ENCODE measurements around the gene NOVA1.
"Not testable (repeated sequence)": the region's sequence is repeated elsewhere in the genome, so short reads cannot be mapped to it uniquely, and the experiment has no call there.

NOVA1 gene

GRCh38 chr14:26597589-26598080, at the start of gene NOVA1:
NOVA1 (minus strand) TSS chr14:26598033; CDS start chr14:26597436, 597 bp downstream.
- Histone ChIP-seq H3K9me3 (ENCODE audit: control insufficient read depth, insufficient read depth, low read length) (no peaks in the 10 kb centered on the region), H3K4me3 (ENCODE audit: low read length) (peak within 1 kb of the TSS; percentile 72; the same call in 1 of the 2 replicates), H3K27me3 (ENCODE audit: control insufficient read depth, insufficient read depth, low read length) (no peaks in the 10 kb centered on the region), H3K36me3 (ENCODE audit: control insufficient read depth, insufficient read depth, low read length) (no peaks in the 10 kb centered on the region), H3K27ac (ENCODE audit: low read length) (no peak within 1 kb of the TSS), H3K4me1 (ENCODE audit: control insufficient read depth, insufficient read depth, low read length) (no peaks in the 10 kb centered on the region; the same call in 1 of the 2 replicates)
- DNase-seq (ENCODE audit: low read depth, low spot score): no peak
- WGBS (ENCODE audit: insufficient coverage, insufficient read length): no CpG with 5 or more reads among the region's 36 CpGs

GRCh38 chr14:26645057-26645456, 47.2 kb upstream of the NOVA1 start:
- not testable (repeated sequence) for H3K9me3 ChIP-seq (ENCODE audit: control insufficient read depth, insufficient read depth, low read length); DNase-seq (ENCODE audit: low read depth, low spot score); H3K27ac ChIP-seq (ENCODE audit: low read length); H3K4me3 ChIP-seq (ENCODE audit: low read length); H3K36me3 ChIP-seq (ENCODE audit: control insufficient read depth, insufficient read depth, low read length); H3K4me1 ChIP-seq (ENCODE audit: control insufficient read depth, insufficient read depth, low read length); H3K27me3 ChIP-seq (ENCODE audit: control insufficient read depth, insufficient read depth, low read length)
- no CpG with 5 or more reads among the region's 5 CpGs for WGBS (ENCODE audit: insufficient coverage, insufficient read length)

GRCh38 chr14:26636561-26636960, 38.7 kb upstream of the NOVA1 start:
- Histone ChIP-seq H3K27me3 (ENCODE audit: control insufficient read depth, insufficient read depth, low read length) (no peaks in the 10 kb centered on the region), H3K27ac (ENCODE audit: low read length) (no peak overlapping the region), H3K4me1 (ENCODE audit: control insufficient read depth, insufficient read depth, low read length) (no peaks in the 10 kb centered on the region), H3K9me3 (ENCODE audit: control insufficient read depth, insufficient read depth, low read length) (no peaks in the 10 kb centered on the region), H3K36me3 (ENCODE audit: control insufficient read depth, insufficient read depth, low read length) (no peaks in the 10 kb centered on the region), H3K4me3 (ENCODE audit: low read length) (no peak overlapping the region)
- no peak for DNase-seq (ENCODE audit: low read depth, low spot score)
- WGBS (ENCODE audit: insufficient coverage, insufficient read length): no CpG with 5 or more reads among the region's 5 CpGs

GRCh38 chr14:26634946-26635345, 37.1 kb upstream of the NOVA1 start:
- not testable (repeated sequence) for H3K4me3 ChIP-seq (ENCODE audit: low read length); H3K36me3 ChIP-seq (ENCODE audit: control insufficient read depth, insufficient read depth, low read length); H3K27ac ChIP-seq (ENCODE audit: low read length); DNase-seq (ENCODE audit: low read depth, low spot score); H3K4me1 ChIP-seq (ENCODE audit: control insufficient read depth, insufficient read depth, low read length); H3K9me3 ChIP-seq (ENCODE audit: control insufficient read depth, insufficient read depth, low read length); H3K27me3 ChIP-seq (ENCODE audit: control insufficient read depth, insufficient read depth, low read length)
- WGBS (ENCODE audit: insufficient coverage, insufficient read length): no CpG with 5 or more reads among the region's 25 CpGs

- no peaks in the 10 kb centered on the region for H3K36me3 ChIP-seq (ENCODE audit: control insufficient read depth, insufficient read depth, low read length)
- H3K4me3 ChIP-seq (ENCODE audit: low read length): no peak overlapping the region
- no peak for DNase-seq (ENCODE audit: low read depth, low spot score)
- no peak overlapping the region for H3K27ac ChIP-seq (ENCODE audit: low read length)
- H3K27me3 ChIP-seq (ENCODE audit: control insufficient read depth, insufficient read depth, low read length): no peaks in the 10 kb centered on the region
- no peaks in the 10 kb centered on the region for H3K4me1 ChIP-seq (ENCODE audit: control insufficient read depth, insufficient read depth, low read length)
- H3K9me3 ChIP-seq (ENCODE audit: control insufficient read depth, insufficient read depth, low read length): no peaks in the 10 kb centered on the region
Measured at GRCh38 chr14:26626256-26626655, 28.4 kb upstream of the NOVA1 start.

- no peak overlapping the region for H3K27ac ChIP-seq (ENCODE audit: low read length)
- H3K4me3 ChIP-seq (ENCODE audit: low read length): no peak overlapping the region
- no peaks in the 10 kb centered on the region for H3K36me3 ChIP-seq (ENCODE audit: control insufficient read depth, insufficient read depth, low read length)
- H3K9me3 ChIP-seq (ENCODE audit: control insufficient read depth, insufficient read depth, low read length): no peaks in the 10 kb centered on the region
- H3K4me1 ChIP-seq (ENCODE audit: control insufficient read depth, insufficient read depth, low read length): no peaks in the 10 kb centered on the region
- DNase-seq (ENCODE audit: low read depth, low spot score): no peak
- WGBS (ENCODE audit: insufficient coverage, insufficient read length): no CpG with 5 or more reads among the region's 1 CpG
- H3K27me3 ChIP-seq (ENCODE audit: control insufficient read depth, insufficient read depth, low read length): no peaks in the 10 kb centered on the region
Measured at GRCh38 chr14:26622611-26623010, 24.8 kb upstream of the NOVA1 start.

GRCh38 chr14:26621807-26622560, 24.2 kb upstream of the NOVA1 start:
- H3K36me3 ChIP-seq (ENCODE audit: control insufficient read depth, insufficient read depth, low read length): no peaks in the 10 kb centered on the region
- H3K27ac ChIP-seq (ENCODE audit: low read length): no peak overlapping the region
- DNase-seq (ENCODE audit: low read depth, low spot score): no peak
- no peaks in the 10 kb centered on the region for H3K9me3 ChIP-seq (ENCODE audit: control insufficient read depth, insufficient read depth, low read length)
- H3K4me1 ChIP-seq (ENCODE audit: control insufficient read depth, insufficient read depth, low read length): no peaks in the 10 kb centered on the region
- WGBS (ENCODE audit: insufficient coverage, insufficient read length): no CpG with 5 or more reads among the region's 2 CpGs
- no peak overlapping the region for H3K4me3 ChIP-seq (ENCODE audit: low read length)
- H3K27me3 ChIP-seq (ENCODE audit: control insufficient read depth, insufficient read depth, low read length): no peaks in the 10 kb centered on the region

GRCh38 chr14:26621364-26621763, 23.5 kb upstream of the NOVA1 start:
- DNase-seq (ENCODE audit: low read depth, low spot score): no peak
- Histone ChIP-seq H3K36me3 (ENCODE audit: control insufficient read depth, insufficient read depth, low read length) (no peaks in the 10 kb centered on the region), H3K9me3 (ENCODE audit: control insufficient read depth, insufficient read depth, low read length) (no peaks in the 10 kb centered on the region), H3K4me1 (ENCODE audit: control insufficient read depth, insufficient read depth, low read length) (no peaks in the 10 kb centered on the region), H3K27ac (ENCODE audit: low read length) (no peak overlapping the region), H3K27me3 (ENCODE audit: control insufficient read depth, insufficient read depth, low read length) (no peaks in the 10 kb centered on the region), H3K4me3 (ENCODE audit: low read length) (no peak overlapping the region)
- WGBS (ENCODE audit: insufficient coverage, insufficient read length): no CpG with 5 or more reads among the region's 1 CpG

- Histone ChIP-seq H3K36me3 (ENCODE audit: control insufficient read depth, insufficient read depth, low read length) (no peaks in the 10 kb centered on the region), H3K27me3 (ENCODE audit: control insufficient read depth, insufficient read depth, low read length) (no peaks in the 10 kb centered on the region), H3K4me1 (ENCODE audit: control insufficient read depth, insufficient read depth, low read length) (no peaks in the 10 kb centered on the region), H3K4me3 (ENCODE audit: low read length) (no peak overlapping the region), H3K9me3 (ENCODE audit: control insufficient read depth, insufficient read depth, low read length) (no peaks in the 10 kb centered on the region), H3K27ac (ENCODE audit: low read length) (no peak overlapping the region)
- no peak for DNase-seq (ENCODE audit: low read depth, low spot score)
Measured at GRCh38 chr14:26611259-26611658, 13.4 kb upstream of the NOVA1 start.

- Histone ChIP-seq H3K4me3 (ENCODE audit: low read length) (no peak overlapping the region), H3K9me3 (ENCODE audit: control insufficient read depth, insufficient read depth, low read length) (no peaks in the 10 kb centered on the region), H3K27me3 (ENCODE audit: control insufficient read depth, insufficient read depth, low read length) (no peaks in the 10 kb centered on the region), H3K36me3 (ENCODE audit: control insufficient read depth, insufficient read depth, low read length) (no peaks in the 10 kb centered on the region), H3K4me1 (ENCODE audit: control insufficient read depth, insufficient read depth, low read length) (no peaks in the 10 kb centered on the region), H3K27ac (ENCODE audit: low read length) (no peak overlapping the region)
- no peak for DNase-seq (ENCODE audit: low read depth, low spot score)
- 100% methylated on average over 1 of the region's 3 CpGs for WGBS (ENCODE audit: insufficient coverage, insufficient read length)
Measured at GRCh38 chr14:26606729-26607312, 9.0 kb upstream of the NOVA1 start.

GRCh38 chr14:26605602-26606001, 7.8 kb upstream of the NOVA1 start:
- no peaks in the 10 kb centered on the region for H3K9me3 ChIP-seq (ENCODE audit: control insufficient read depth, insufficient read depth, low read length)
- H3K27me3 ChIP-seq (ENCODE audit: control insufficient read depth, insufficient read depth, low read length): no peaks in the 10 kb centered on the region
- H3K4me3 ChIP-seq (ENCODE audit: low read length): no peak overlapping the region
- no CpG with 5 or more reads among the region's 2 CpGs for WGBS (ENCODE audit: insufficient coverage, insufficient read length)
- H3K4me1 ChIP-seq (ENCODE audit: control insufficient read depth, insufficient read depth, low read length): no peaks in the 10 kb centered on the region
- H3K27ac ChIP-seq (ENCODE audit: low read length): no peak overlapping the region
- no peaks in the 10 kb centered on the region for H3K36me3 ChIP-seq (ENCODE audit: control insufficient read depth, insufficient read depth, low read length)
- no peak for DNase-seq (ENCODE audit: low read depth, low spot score)
